ENCODE data around the gene RLBP1. TPM values are rescaled to one million over a fixed set of nuclear protein-coding genes. Genes with fewer than 3 reads are reported as not detected.

The RLBP1 gene
- total and polyA plus RNA-seq, 2 experiments from 2014 or later: not detected

- Mint-ChIP-seq H3K4me3 (no peak overlapping the region), H3K27ac (0 out of 2 replicates have a peak overlapping the region, but pooled peaks have one; percentile 25), H3K4me1 (peaks cover 51% of the 10 kb centered on the region), H3K27me3 (ENCODE audit: insufficient read depth, low read depth, poor library complexity) (no peaks in the 10 kb centered on the region), H3K9me3 (no peaks in the 10 kb centered on the region), H3K36me3 (ENCODE audit: low read depth) (peaks cover 13% of the 10 kb centered on the region; the same call in 2 of the 3 replicates)
- Histone ChIP-seq H3F3A (replicated peaks; ENCODE audit: low read depth) (no peaks in the 10 kb centered on the region), H2AFZ (no peak overlapping the region), H3K4me1 (ENCODE audit: insufficient read depth) (peaks cover 32% of the 10 kb centered on the region), H3K4me2 (no peak overlapping the region), H3K79me2 (replicated peaks; ENCODE audit: insufficient read depth) (no peaks in the 10 kb centered on the region), H3K9me2 (ENCODE audit: insufficient read depth) (no peaks in the 10 kb centered on the region), H3K4me3 (no peak overlapping the region), H3K27me3 (ENCODE audit: insufficient read depth) (no peaks in the 10 kb centered on the region), H3K36me3 (ENCODE audit: insufficient read depth) (no peaks in the 10 kb centered on the region), H3K27ac (ENCODE audit: low read depth) (peak overlapping the region; percentile 75; the same call in 1 of the 2 replicates), H4K20me1 (replicated peaks; ENCODE audit: insufficient read depth) (no peaks in the 10 kb centered on the region)
- no peak for ATAC-seq
- no peak for DNase-seq (ENCODE audit: low spot score)
- TF ChIP-seq, protein P1, sequence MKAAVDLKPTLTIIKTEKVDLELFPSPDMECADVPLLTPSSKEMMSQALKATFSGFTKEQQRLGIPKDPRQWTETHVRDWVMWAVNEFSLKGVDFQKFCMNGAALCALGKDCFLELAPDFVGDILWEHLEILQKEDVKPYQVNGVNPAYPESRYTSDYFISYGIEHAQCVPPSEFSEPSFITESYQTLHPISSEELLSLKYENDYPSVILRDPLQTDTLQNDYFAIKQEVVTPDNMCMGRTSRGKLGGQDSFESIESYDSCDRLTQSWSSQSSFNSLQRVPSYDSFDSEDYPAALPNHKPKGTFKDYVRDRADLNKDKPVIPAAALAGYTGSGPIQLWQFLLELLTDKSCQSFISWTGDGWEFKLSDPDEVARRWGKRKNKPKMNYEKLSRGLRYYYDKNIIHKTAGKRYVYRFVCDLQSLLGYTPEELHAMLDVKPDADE (IDR thresholded peaks at IDR 0.05): no peak
- TF ChIP-seq CREB1 (CRISPR knock-in tag; IDR thresholded peaks at IDR 0.05; ENCODE audit: low read depth) (no peak), JUNB (IDR thresholded peaks at IDR 0.05; ENCODE audit: unreplicated experiment) (no peak), ZNF114 (CRISPR knock-in tag; IDR thresholded peaks at IDR 0.05) (no peak), ZNF331 (CRISPR knock-in tag; IDR thresholded peaks at IDR 0.05; ENCODE audit: low read depth) (no peak), EZH2 (IDR thresholded peaks at IDR 0.05; ENCODE audit: low read depth, unreplicated experiment) (no peak), NANOG (IDR thresholded peaks at IDR 0.05; ENCODE audit: borderline replicate concordance) (no peak), EZH2phosphoT487 (IDR thresholded peaks at IDR 0.05; ENCODE audit: unreplicated experiment) (no peak), POLR2AphosphoS5 (IDR thresholded peaks at IDR 0.05; ENCODE audit: low read depth) (no peak), STAT1 (IDR thresholded peaks at IDR 0.05; ENCODE audit: unreplicated experiment) (no peak), ZNF462 (CRISPR knock-in tag; IDR thresholded peaks at IDR 0.05) (no peak)
- TF ChIP-seq, protein P2, sequence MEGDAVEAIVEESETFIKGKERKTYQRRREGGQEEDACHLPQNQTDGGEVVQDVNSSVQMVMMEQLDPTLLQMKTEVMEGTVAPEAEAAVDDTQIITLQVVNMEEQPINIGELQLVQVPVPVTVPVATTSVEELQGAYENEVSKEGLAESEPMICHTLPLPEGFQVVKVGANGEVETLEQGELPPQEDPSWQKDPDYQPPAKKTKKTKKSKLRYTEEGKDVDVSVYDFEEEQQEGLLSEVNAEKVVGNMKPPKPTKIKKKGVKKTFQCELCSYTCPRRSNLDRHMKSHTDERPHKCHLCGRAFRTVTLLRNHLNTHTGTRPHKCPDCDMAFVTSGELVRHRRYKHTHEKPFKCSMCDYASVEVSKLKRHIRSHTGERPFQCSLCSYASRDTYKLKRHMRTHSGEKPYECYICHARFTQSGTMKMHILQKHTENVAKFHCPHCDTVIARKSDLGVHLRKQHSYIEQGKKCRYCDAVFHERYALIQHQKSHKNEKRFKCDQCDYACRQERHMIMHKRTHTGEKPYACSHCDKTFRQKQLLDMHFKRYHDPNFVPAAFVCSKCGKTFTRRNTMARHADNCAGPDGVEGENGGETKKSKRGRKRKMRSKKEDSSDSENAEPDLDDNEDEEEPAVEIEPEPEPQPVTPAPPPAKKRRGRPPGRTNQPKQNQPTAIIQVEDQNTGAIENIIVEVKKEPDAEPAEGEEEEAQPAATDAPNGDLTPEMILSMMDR (conservative IDR thresholded peaks at IDR 0.05; ENCODE audit: low read depth in 2 of 2): no peak
- TF ChIP-seq, protein P3, sequence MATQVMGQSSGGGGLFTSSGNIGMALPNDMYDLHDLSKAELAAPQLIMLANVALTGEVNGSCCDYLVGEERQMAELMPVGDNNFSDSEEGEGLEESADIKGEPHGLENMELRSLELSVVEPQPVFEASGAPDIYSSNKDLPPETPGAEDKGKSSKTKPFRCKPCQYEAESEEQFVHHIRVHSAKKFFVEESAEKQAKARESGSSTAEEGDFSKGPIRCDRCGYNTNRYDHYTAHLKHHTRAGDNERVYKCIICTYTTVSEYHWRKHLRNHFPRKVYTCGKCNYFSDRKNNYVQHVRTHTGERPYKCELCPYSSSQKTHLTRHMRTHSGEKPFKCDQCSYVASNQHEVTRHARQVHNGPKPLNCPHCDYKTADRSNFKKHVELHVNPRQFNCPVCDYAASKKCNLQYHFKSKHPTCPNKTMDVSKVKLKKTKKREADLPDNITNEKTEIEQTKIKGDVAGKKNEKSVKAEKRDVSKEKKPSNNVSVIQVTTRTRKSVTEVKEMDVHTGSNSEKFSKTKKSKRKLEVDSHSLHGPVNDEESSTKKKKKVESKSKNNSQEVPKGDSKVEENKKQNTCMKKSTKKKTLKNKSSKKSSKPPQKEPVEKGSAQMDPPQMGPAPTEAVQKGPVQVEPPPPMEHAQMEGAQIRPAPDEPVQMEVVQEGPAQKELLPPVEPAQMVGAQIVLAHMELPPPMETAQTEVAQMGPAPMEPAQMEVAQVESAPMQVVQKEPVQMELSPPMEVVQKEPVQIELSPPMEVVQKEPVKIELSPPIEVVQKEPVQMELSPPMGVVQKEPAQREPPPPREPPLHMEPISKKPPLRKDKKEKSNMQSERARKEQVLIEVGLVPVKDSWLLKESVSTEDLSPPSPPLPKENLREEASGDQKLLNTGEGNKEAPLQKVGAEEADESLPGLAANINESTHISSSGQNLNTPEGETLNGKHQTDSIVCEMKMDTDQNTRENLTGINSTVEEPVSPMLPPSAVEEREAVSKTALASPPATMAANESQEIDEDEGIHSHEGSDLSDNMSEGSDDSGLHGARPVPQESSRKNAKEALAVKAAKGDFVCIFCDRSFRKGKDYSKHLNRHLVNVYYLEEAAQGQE (IDR thresholded peaks at IDR 0.05; ENCODE audit: unreplicated experiment): no peak
Observed at GRCh38 chr15:89195836-89196235, 25.5 kb downstream of the RLBP1 start.
